ENCODE data around the gene MRPL53. TPM values are rescaled to one million over a fixed set of nuclear protein-coding genes. Genes with fewer than 3 reads are reported as not detected.

The MRPL53 gene
- total RNA-seq, 1 donor from 2014 or later: 81.3 TPM

- H3K4me3 ChIP-seq: peak within 1 kb of the TSS; percentile 47
- intact Hi-C loops (cut with DNase I): no loop called here
- ATAC-seq (no peak), DNase-seq (no peak)
- peaks cover 31% of the 10 kb centered on the region for H3K4me1 ChIP-seq
- peaks cover 99% of the 10 kb centered on the region for H3K27me3 ChIP-seq (ENCODE audit: low read depth)
- no peaks in the 10 kb centered on the region for H3K36me3 ChIP-seq
- TF ChIP-seq CTCF (IDR thresholded peaks at IDR 0.05): no peak
- H3K27ac ChIP-seq: no peak within 1 kb of the TSS
- H3K9me3 ChIP-seq: no peaks in the 10 kb centered on the region
Observed at GRCh38 chr2:74514368-74515270, 42.1 kb upstream of the MRPL53 start, which contains the start of gene TLX2. TSS of gene TLX2 (plus strand) at chr2:74514450. CDS start at chr2:74514807, 357 bp downstream.

GRCh38 chr2:74513605-74514367 is 41.3 kb upstream of the MRPL53 start:
- Histone ChIP-seq H3K9me3 (no peaks in the 10 kb centered on the region), H3K4me1 (peaks cover 31% of the 10 kb centered on the region), H3K4me3 (no peak overlapping the region), H3K27me3 (ENCODE audit: low read depth) (peaks cover 92% of the 10 kb centered on the region), H3K36me3 (no peaks in the 10 kb centered on the region), H3K27ac (no peak overlapping the region)
- TF ChIP-seq CTCF (IDR thresholded peaks at IDR 0.05): no peak
- DNase-seq: no peak
- intact Hi-C loops (cut with DNase I): no loop called here
- no peak for ATAC-seq

GRCh38 chr2:74512744-74513604 is 40.5 kb upstream of the MRPL53 start:
- no peak for ATAC-seq
- Histone ChIP-seq H3K9me3 (no peaks in the 10 kb centered on the region), H3K4me1 (peaks cover 36% of the 10 kb centered on the region), H3K36me3 (no peaks in the 10 kb centered on the region), H3K4me3 (no peak overlapping the region), H3K27ac (no peak overlapping the region), H3K27me3 (ENCODE audit: low read depth) (peaks cover 84% of the 10 kb centered on the region)
- no peak for DNase-seq
- intact Hi-C loops (cut with DNase I): no loop called here
- no peak for TF ChIP-seq CTCF (IDR thresholded peaks at IDR 0.05)

GRCh38 chr2:74511104-74511989 is 38.9 kb upstream of the MRPL53 start:
- H3K4me3 ChIP-seq: no peak overlapping the region
- intact Hi-C loops (cut with DNase I): no loop called here
- no peaks in the 10 kb centered on the region for H3K36me3 ChIP-seq
- no peak for TF ChIP-seq CTCF (IDR thresholded peaks at IDR 0.05)
- H3K27ac ChIP-seq: no peak overlapping the region
- H3K27me3 ChIP-seq (ENCODE audit: low read depth): peaks cover 67% of the 10 kb centered on the region
- no peaks in the 10 kb centered on the region for H3K9me3 ChIP-seq
- no peak for ATAC-seq
- peaks cover 42% of the 10 kb centered on the region for H3K4me1 ChIP-seq
- no peak for DNase-seq
